Colonic mucosa (tissue), 4 donors: ENCODE data around the gene GP2. TPM values are rescaled to one million over a fixed set of nuclear protein-coding genes. Genes with fewer than 3 reads are reported as not detected.

Experiments used
- DNase-seq: peaks from one replicate; pipeline ENCODE4 v3.0.0-alpha.2; 2020
- H3K27ac ChIP-seq: fragments of 200-600 bp; one replicate; pipeline ENCODE4 v1.8.0; 2021
- H3K27me3 ChIP-seq: fragments of 200-600 bp; one replicate; pipeline ENCODE4 v1.8.0; 2021
- H3K36me3 ChIP-seq: fragments of 200-600 bp; one replicate; pipeline ENCODE4 v1.8.0; 2021
- H3K4me1 ChIP-seq: fragments of 200-600 bp; one replicate; pipeline ENCODE4 v1.8.0; 2021; ENCODE audit warnings: mild to moderate bottlenecking
- H3K4me3 ChIP-seq: fragments of 200-600 bp; one replicate; pipeline ENCODE4 v1.8.0; 2021
- H3K9ac ChIP-seq, 2 donors: one replicate each; pipeline ENCODE4 v1.7.0; 2013; ENCODE audit warnings: control low read depth in 2 of 2, low read depth in 2 of 2, low read length in 2 of 2
- H3K9me3 ChIP-seq: fragments of 200-600 bp; one replicate; pipeline ENCODE4 v1.8.0; 2021
- CTCF ChIP-seq: fragments of 200-600 bp; IDR thresholded peaks from one replicate; pipeline ENCODE4 v1.8.0; 2022; ENCODE audit warnings: antibody characterized with exemption, mild to moderate bottlenecking
- intact Hi-C: fragments of 100-400 bp; cut with DNase I; formaldehyde crosslinking; loops from one replicate; pipeline ENCODE4 v1.14.1; 2022
- total RNA-seq, 2 donors: library from RNA; stranded (reverse); fragmentation: NEBNext Ultra II Directional in 1 of 2; extraction: Animal tissue kit (Norgen Biotek cat#: 25700) in 1 of 2; gene quantifications; one replicate each; pipeline ENCODE4 v1.2.1, GENCODE V29; 2021
- donor health status: healthy.
- donor health status: DM: no; HTN: no; CAD: no.
- donor health status: DM: no; HTN: no; CAD: no.

Gene GP2
- total RNA-seq, 2 donors from 2014 or later = 5.3 to 31.1 TPM

DNA sequence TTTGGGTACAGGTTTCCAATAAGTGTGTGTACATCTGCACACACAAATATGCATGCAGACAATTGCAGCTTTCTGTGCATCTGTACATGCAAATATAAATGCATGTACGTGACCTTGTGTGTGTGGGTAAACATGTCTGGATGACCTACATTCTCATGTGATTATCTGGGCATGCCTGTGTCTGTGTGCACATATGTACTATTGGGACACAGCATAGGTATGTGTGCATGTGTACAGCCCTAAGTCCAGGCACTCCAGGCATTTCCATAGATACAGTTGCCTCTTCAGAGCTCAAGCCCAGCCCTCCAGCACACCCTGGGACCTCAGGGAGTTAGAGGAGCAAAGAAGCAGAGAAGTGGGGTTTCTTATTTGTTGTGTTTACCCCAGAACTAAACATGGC lies 7.1 kb upstream of the GP2 start:
- DNase-seq = no peak
- Histone ChIP-seq H3K4me3 (no peak overlapping the region), H3K27me3 (no peaks in the 10 kb centered on the region), H3K9ac (no peak overlapping the region), H3K27ac (no peak overlapping the region), H3K9me3 (no peaks in the 10 kb centered on the region), H3K4me1 (no peaks in the 10 kb centered on the region), H3K36me3 (no peaks in the 10 kb centered on the region)
- intact Hi-C loops = no loop called here
- TF ChIP-seq CTCF = no peak

GRCh38 chr16:20333120-20333519 lies 5.8 kb upstream of the GP2 start:
- Histone ChIP-seq H3K4me1 (no peaks in the 10 kb centered on the region), H3K36me3 (no peaks in the 10 kb centered on the region), H3K4me3 (no peak overlapping the region), H3K27me3 (no peaks in the 10 kb centered on the region), H3K27ac (no peak overlapping the region), H3K9ac (no peak overlapping the region), H3K9me3 (no peaks in the 10 kb centered on the region)
- DNase-seq = no peak
- TF ChIP-seq CTCF = no peak
- intact Hi-C loops = no loop called here

- TF ChIP-seq CTCF = no peak
- H3K27me3 ChIP-seq = no peaks in the 10 kb centered on the region
- no peak overlapping the region for H3K27ac ChIP-seq
- no peaks in the 10 kb centered on the region for H3K9me3 ChIP-seq
- intact Hi-C loops = no loop called here
- no peak overlapping the region for H3K4me3 ChIP-seq
- H3K9ac ChIP-seq = no peak overlapping the region
- H3K4me1 ChIP-seq = no peaks in the 10 kb centered on the region
- H3K36me3 ChIP-seq = no peaks in the 10 kb centered on the region
- DNase-seq = no peak
These were observed 5.1 kb upstream of the GP2 start for GRCh38 chr16:20332411-20332810.

GRCh38 chr16:20331635-20332034 lies 4.3 kb upstream of the GP2 start:
- DNase-seq = no peak
- no peak overlapping the region for H3K9ac ChIP-seq
- TF ChIP-seq CTCF = no peak
- no peak overlapping the region for H3K4me3 ChIP-seq
- intact Hi-C loops = no loop called here
- H3K9me3 ChIP-seq = no peaks in the 10 kb centered on the region
- H3K4me1 ChIP-seq = no peaks in the 10 kb centered on the region
- no peaks in the 10 kb centered on the region for H3K27me3 ChIP-seq
- no peak overlapping the region for H3K27ac ChIP-seq
- H3K36me3 ChIP-seq = no peaks in the 10 kb centered on the region

GRCh38 chr16:20329392-20330138 lies 2.3 kb upstream of the GP2 start:
- H3K36me3 ChIP-seq = no peaks in the 10 kb centered on the region
- no peak overlapping the region for H3K27ac ChIP-seq
- DNase-seq = no peak
- no peak for TF ChIP-seq CTCF
- intact Hi-C loops = no loop called here
- H3K4me3 ChIP-seq = no peak overlapping the region
- H3K9ac ChIP-seq = no peak overlapping the region
- H3K9me3 ChIP-seq = no peaks in the 10 kb centered on the region
- no peaks in the 10 kb centered on the region for H3K27me3 ChIP-seq
- no peaks in the 10 kb centered on the region for H3K4me1 ChIP-seq
